Endodermal cell (in vitro differentiated cells): ENCODE data around the gene RMDN3. TPM values are rescaled to one million over a fixed set of nuclear protein-coding genes. Genes with fewer than 3 reads are reported as not detected.

Experiments used
- DNase-seq: peaks from one replicate; pipeline ENCODE4 v3.0.0-alpha.2; 2017
- H3K27ac ChIP-seq: 2 replicates; pipeline ENCODE4 v1.5.1; 2013; ENCODE audit warnings: mild to moderate bottlenecking, low read depth, low read length, moderate library complexity
- H3K27me3 ChIP-seq: 2 replicates; pipeline ENCODE4 v1.6.1; 2013; ENCODE audit warnings: mild to moderate bottlenecking, low read length, moderate library complexity; ENCODE audit not compliant: insufficient read depth, control insufficient read depth, poor library complexity, severe bottlenecking
- H3K36me3 ChIP-seq: 2 replicates; pipeline ENCODE4 v1.7.0; 2013; ENCODE audit warnings: mild to moderate bottlenecking, low read length, moderate library complexity; ENCODE audit not compliant: control insufficient read depth, insufficient read depth
- H3K4me1 ChIP-seq: one replicate; pipeline ENCODE4 v1.7.0; 2013; ENCODE audit warnings: low read length; ENCODE audit not compliant: control insufficient read depth, insufficient read depth
- H3K4me3 ChIP-seq: 2 replicates; pipeline ENCODE4 v1.5.1; 2013; ENCODE audit warnings: mild to moderate bottlenecking, low read length, moderate library complexity
- H3K9ac ChIP-seq: 2 replicates; pipeline ENCODE4 v1.6.1; 2013; ENCODE audit warnings: mild to moderate bottlenecking, low read length, moderate library complexity; ENCODE audit not compliant: poor library complexity, severe bottlenecking; ENCODE audit errors: extremely low read depth
- H3K9me3 ChIP-seq: 2 replicates; pipeline ENCODE4 v1.6.1; 2013; ENCODE audit warnings: mild to moderate bottlenecking, low read length, moderate library complexity; ENCODE audit not compliant: control insufficient read depth
- H3K27ac Mint-ChIP-seq: 2 replicates; pipeline ENCODE4 v1.8.0; 2020; ENCODE audit warnings: mixed read lengths
- H3K27me3 Mint-ChIP-seq: 2 replicates; pipeline ENCODE4 v1.8.0; 2021; ENCODE audit warnings: mild to moderate bottlenecking, mixed read lengths; ENCODE audit not compliant: insufficient read depth
- H3K36me3 Mint-ChIP-seq: 2 replicates; pipeline ENCODE4 v1.8.0; 2020; ENCODE audit warnings: low read depth, mixed read lengths
- H3K4me1 Mint-ChIP-seq: 2 replicates; pipeline ENCODE4 v1.8.0; 2020; ENCODE audit warnings: mixed read lengths
- H3K4me3 Mint-ChIP-seq: 2 replicates; pipeline ENCODE4 v1.8.0; 2020; ENCODE audit warnings: mild to moderate bottlenecking, moderate library complexity, mixed read lengths
- H3K9me3 Mint-ChIP-seq: 2 replicates; pipeline ENCODE4 v1.8.0; 2020; ENCODE audit warnings: mild to moderate bottlenecking, mixed read lengths
- WGBS, 2 experiments: methylation state at CpG; one replicate each; pipeline versions ENCODE4 v1.1.5 to v1.1.7; 2013; ENCODE audit warnings: missing lambda C conversion rate in 2 of 2, mixed read lengths in 1 of 2; ENCODE audit not compliant: insufficient coverage in 1 of 2, insufficient read length in 1 of 2; 5-methylcytosine and 5-hydroxymethylcytosine counted together
- total RNA-seq, 2 donors: library from RNA; stranded (reverse); fragmentation: NEBNext Ultra II Directional in 1 of 2; extraction: Animal tissue kit (Norgen Biotek cat#: 25700) in 1 of 2; gene quantifications; 2 replicates in 1 of 2; 3 replicates in 1 of 2; pipeline ENCODE4 v1.2.1, GENCODE V29; 2021
- TF ChIP-seq, protein P1 (sequence below): fragments of 200-600 bp; sonication (generic); conservative IDR thresholded peaks from 2 replicates; pipeline ENCODE4 v1.5.0; 2021; ENCODE audit warnings: antibody characterized with exemption, mild to moderate bottlenecking

The RMDN3 gene
- total RNA-seq, 2 donors from 2014 or later, result 15.7 to 23.5 TPM

DNA sequence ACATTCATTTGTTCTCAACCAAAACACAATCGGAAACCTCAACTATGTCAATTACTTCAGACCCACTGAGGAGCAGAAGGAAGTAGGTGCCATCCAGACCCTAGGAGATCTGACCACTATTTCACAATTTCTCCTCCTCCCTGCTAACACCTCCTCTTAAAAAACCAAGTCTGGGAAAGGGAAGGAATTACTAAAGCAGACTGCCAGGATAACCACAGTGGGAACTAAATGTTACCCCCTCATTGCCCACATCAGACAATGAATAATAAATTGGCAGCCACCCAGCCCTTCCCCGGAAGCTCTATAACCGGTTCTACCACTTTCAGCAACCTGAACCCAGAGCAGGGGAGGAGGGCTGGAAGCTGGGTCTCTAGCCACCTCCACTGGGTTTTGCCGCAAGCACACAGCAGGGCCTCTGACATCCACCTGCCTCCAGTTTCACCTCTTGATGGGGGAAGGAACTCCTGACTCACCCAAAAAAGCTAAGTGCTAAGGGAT, 32.3 kb upstream of the RMDN3 start:
- Histone ChIP-seq H3K4me1 (peaks cover 13% of the 10 kb centered on the region), H3K27ac (no peak overlapping the region), H3K4me3 (no peak overlapping the region), H3K9ac (no peak overlapping the region), H3K27me3 (no peaks in the 10 kb centered on the region), H3K9me3 (no peaks in the 10 kb centered on the region), H3K36me3 (peaks cover 3% of the 10 kb centered on the region)
- DNase-seq, result peak; percentile 87
- H3K27me3 Mint-ChIP-seq, result no peaks in the 10 kb centered on the region
- H3K27ac Mint-ChIP-seq, result peak overlapping the region; percentile 88
- H3K9me3 Mint-ChIP-seq, result no peaks in the 10 kb centered on the region
- peaks cover 7% of the 10 kb centered on the region for H3K36me3 Mint-ChIP-seq
- no peak overlapping the region for H3K4me3 Mint-ChIP-seq
- 74 to 80% methylated on average over 2 to 4 of the region's 4 CpGs for WGBS, 2 experiments
- TF ChIP-seq, protein P1, sequence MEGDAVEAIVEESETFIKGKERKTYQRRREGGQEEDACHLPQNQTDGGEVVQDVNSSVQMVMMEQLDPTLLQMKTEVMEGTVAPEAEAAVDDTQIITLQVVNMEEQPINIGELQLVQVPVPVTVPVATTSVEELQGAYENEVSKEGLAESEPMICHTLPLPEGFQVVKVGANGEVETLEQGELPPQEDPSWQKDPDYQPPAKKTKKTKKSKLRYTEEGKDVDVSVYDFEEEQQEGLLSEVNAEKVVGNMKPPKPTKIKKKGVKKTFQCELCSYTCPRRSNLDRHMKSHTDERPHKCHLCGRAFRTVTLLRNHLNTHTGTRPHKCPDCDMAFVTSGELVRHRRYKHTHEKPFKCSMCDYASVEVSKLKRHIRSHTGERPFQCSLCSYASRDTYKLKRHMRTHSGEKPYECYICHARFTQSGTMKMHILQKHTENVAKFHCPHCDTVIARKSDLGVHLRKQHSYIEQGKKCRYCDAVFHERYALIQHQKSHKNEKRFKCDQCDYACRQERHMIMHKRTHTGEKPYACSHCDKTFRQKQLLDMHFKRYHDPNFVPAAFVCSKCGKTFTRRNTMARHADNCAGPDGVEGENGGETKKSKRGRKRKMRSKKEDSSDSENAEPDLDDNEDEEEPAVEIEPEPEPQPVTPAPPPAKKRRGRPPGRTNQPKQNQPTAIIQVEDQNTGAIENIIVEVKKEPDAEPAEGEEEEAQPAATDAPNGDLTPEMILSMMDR, result no peak
- peaks cover 42% of the 10 kb centered on the region for H3K4me1 Mint-ChIP-seq

DNA sequence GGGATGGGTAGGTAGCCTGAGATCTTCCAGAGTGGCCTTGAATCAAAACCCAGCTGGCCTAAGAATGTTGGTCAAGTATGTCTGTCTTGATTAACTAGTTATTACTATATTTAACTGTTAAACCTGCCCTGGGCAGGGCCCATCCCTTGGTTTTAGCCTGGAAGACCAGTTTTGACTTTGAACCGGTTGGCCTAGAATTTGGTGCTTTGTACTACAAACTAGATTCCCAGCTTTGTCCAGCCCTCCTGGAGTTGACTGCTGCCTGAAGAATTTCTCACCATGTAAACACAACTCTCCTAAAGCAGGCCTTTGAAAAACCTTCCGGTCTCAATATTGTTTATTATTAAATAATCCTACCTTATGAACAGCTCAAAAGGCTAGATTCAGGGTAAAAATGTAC, 30.8 kb upstream of the RMDN3 start:
- no peaks in the 10 kb centered on the region for H3K27me3 Mint-ChIP-seq

DNA sequence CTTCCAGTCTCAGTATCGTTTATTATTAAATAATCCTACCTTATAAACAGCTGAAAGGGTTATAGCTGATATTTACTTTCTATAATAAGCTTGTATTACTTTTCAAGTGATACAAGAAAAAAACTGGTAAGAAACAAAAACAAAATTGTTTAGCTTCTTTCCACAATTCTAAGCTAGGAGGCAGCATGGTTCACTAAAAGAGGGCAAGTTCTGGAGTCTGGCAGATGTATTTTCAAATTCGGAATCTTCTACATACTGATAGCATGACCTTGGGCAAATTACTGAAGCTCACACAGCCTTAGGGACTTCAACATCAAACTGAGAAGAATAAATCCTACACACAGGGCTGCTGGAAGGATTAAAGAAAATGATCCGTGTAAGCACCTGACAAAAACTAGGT, 30.1 kb upstream of the RMDN3 start:
- DNase-seq, result no peak
- Histone ChIP-seq H3K9ac (no peak overlapping the region), H3K27ac (no peak overlapping the region), H3K9me3 (no peaks in the 10 kb centered on the region), H3K4me1 (peaks cover 10% of the 10 kb centered on the region), H3K36me3 (no peaks in the 10 kb centered on the region), H3K4me3 (no peak overlapping the region), H3K27me3 (no peaks in the 10 kb centered on the region)
- Mint-ChIP-seq H3K27ac (peak overlapping the region; percentile 44), H3K36me3 (no peaks in the 10 kb centered on the region), H3K4me1 (peaks cover 41% of the 10 kb centered on the region), H3K4me3 (no peak overlapping the region), H3K27me3 (no peaks in the 10 kb centered on the region), H3K9me3 (no peaks in the 10 kb centered on the region)
- WGBS, 2 experiments, result 80 to 82% methylated on average over 1 to 2 of the region's 3 CpGs
- TF ChIP-seq, protein P1, result peak; percentile 39

More for the DNA sequence above, 30.8 kb upstream of the RMDN3 start:
- no peak for DNase-seq
- Histone ChIP-seq H3K27ac (no peak overlapping the region), H3K27me3 (no peaks in the 10 kb centered on the region), H3K4me1 (peaks cover 13% of the 10 kb centered on the region), H3K9ac (no peak overlapping the region), H3K36me3 (no peaks in the 10 kb centered on the region), H3K9me3 (no peaks in the 10 kb centered on the region), H3K4me3 (no peak overlapping the region)
- H3K27ac Mint-ChIP-seq, result peak overlapping the region; percentile 44
- TF ChIP-seq, protein P1, result no peak
- 88 to 95% methylated on average over 1 to 2 of the region's 2 CpGs for WGBS, 2 experiments
- peaks cover 42% of the 10 kb centered on the region for H3K4me1 Mint-ChIP-seq
- H3K36me3 Mint-ChIP-seq, result no peaks in the 10 kb centered on the region
- no peak overlapping the region for H3K4me3 Mint-ChIP-seq
- no peaks in the 10 kb centered on the region for H3K9me3 Mint-ChIP-seq
